Measurements from ENCODE around the gene PIGT.

- no peak for TF ChIP-seq CTCF (IDR thresholded peaks at IDR 0.05)
- TF ChIP-seq POLR2AphosphoS5 (IDR thresholded peaks at IDR 0.05), result no peak
- no peak for TF ChIP-seq POLR2A (IDR thresholded peaks at IDR 0.05)
- no peak for TF ChIP-seq EP300 (IDR thresholded peaks at IDR 0.05)
Measured at GRCh38 chr20:45425561-45425960, 9.6 kb downstream of the PIGT start.
